NCI-H2081 treated with DMSO at 0.1 percent for 48 hours (cell line): ENCODE data around the gene SLC39A12.

Experiments
- DNase-seq: peaks from one replicate; lab custom pipeline; 2025; lab: John Stamatoyannopoulos, UW

Gene SLC39A12

GRCh38 chr10:17963431-17963830 is 11.7 kb downstream of the SLC39A12 start:
- no peak for DNase-seq

- no peak for DNase-seq
Observed at GRCh38 chr10:17965649-17966235, 14.0 kb downstream of the SLC39A12 start.

- DNase-seq: no peak
Observed at GRCh38 chr10:17974505-17974904, 22.8 kb downstream of the SLC39A12 start.

GRCh38 chr10:17980846-17981565 is 29.3 kb downstream of the SLC39A12 start:
- DNase-seq: no peak

- DNase-seq: no peak
Observed at GRCh38 chr10:17981766-17982380, 30.2 kb downstream of the SLC39A12 start.

- DNase-seq: no peak
Observed at GRCh38 chr10:17984056-17984455, 32.3 kb downstream of the SLC39A12 start.

GRCh38 chr10:17984563-17984962 is 32.8 kb downstream of the SLC39A12 start:
- DNase-seq: no peak

GRCh38 chr10:17989908-17990767 is 38.4 kb downstream of the SLC39A12 start:
- DNase-seq: no peak

GRCh38 chr10:17992266-17992665 is 40.5 kb downstream of the SLC39A12 start:
- DNase-seq: no peak

- no peak for DNase-seq
Observed at GRCh38 chr10:17993361-17993760, 41.6 kb downstream of the SLC39A12 start.

GRCh38 chr10:18000601-18001000 is 48.9 kb downstream of the SLC39A12 start:
- DNase-seq: no peak

GRCh38 chr10:18005445-18005780 is 53.7 kb downstream of the SLC39A12 start:
- no peak for DNase-seq

GRCh38 chr10:18005781-18006456 is 54.2 kb downstream of the SLC39A12 start:
- DNase-seq: no peak

- DNase-seq: no peak
Observed at GRCh38 chr10:18008986-18009385, 57.3 kb downstream of the SLC39A12 start.

GRCh38 chr10:18010050-18010449 is 58.3 kb downstream of the SLC39A12 start:
- DNase-seq: no peak

- no peak for DNase-seq
Observed at GRCh38 chr10:18020523-18020922, 68.8 kb downstream of the SLC39A12 start.

GRCh38 chr10:18021725-18022480 is 70.2 kb downstream of the SLC39A12 start:
- DNase-seq: no peak

GRCh38 chr10:18043148-18044006 is 91.7 kb downstream of the SLC39A12 start:
- no peak for DNase-seq

GRCh38 chr10:18044976-18045720 is 93.4 kb downstream of the SLC39A12 start:
- no peak for DNase-seq

- no peak for DNase-seq
Observed at GRCh38 chr10:18056583-18056982, 104.9 kb downstream of the SLC39A12 start.
